Measurements from ENCODE around the gene ZCCHC7. TPM values are rescaled to one million over a fixed set of nuclear protein-coding genes. Genes with fewer than 3 reads are reported as not detected.

The ZCCHC7 gene
- total RNA-seq, 1 experiment from 2014 or later = 31.2 TPM

DNA sequence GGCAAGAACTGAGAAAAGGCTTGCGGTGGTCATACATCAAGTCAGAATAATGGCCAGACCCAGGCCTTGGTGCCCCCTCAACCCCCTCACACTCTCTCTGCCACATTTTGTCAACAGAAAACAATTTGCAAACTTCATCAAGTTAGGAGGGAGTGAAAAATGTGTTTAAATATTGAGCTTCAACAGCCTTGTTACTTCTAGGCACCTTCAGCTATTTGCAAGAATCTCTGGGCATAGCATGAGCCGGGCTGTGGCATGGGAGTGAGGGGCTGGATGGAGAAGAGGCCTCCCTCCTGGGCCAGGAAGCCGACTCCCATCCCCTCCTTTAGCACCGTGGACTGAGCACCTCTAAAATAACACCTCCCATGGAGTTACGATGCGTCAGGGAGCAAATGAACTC is 249.9 kb downstream of the ZCCHC7 start:
- Histone ChIP-seq H3K4me1 (ENCODE audit: control insufficient read depth in 1 of 2, insufficient read depth in 2 of 2, low read length in 2 of 2) (no peaks in the 10 kb centered on the region), H4K20me1 (ENCODE audit: insufficient read depth) (no peaks in the 10 kb centered on the region), H3K9ac (ENCODE audit: low read length) (no peak overlapping the region), H3K9me2 (ENCODE audit: insufficient read depth) (no peaks in the 10 kb centered on the region), H3K9me3 (ENCODE audit: control insufficient read depth in 1 of 2, insufficient read depth in 1 of 2, low read depth in 1 of 2, low read length in 2 of 2) (no peaks in the 10 kb centered on the region), H3K27ac (ENCODE audit: low read depth, low read length) (no peak overlapping the region), H3K79me2 (ENCODE audit: insufficient read depth, low read length) (no peaks in the 10 kb centered on the region), H3K4me3 (replicated peaks in 1 of 2; ENCODE audit: low read depth in 1 of 2, low read length in 2 of 2) (no peak overlapping the region), H3K36me3 (ENCODE audit: control insufficient read depth in 1 of 2, insufficient read depth in 2 of 2, low read length in 2 of 2) (no peaks in the 10 kb centered on the region), H3K27me3 (ENCODE audit: insufficient read depth, low read length) (0 out of 2 replicates have a peak, but pooled peaks cover 4% of the 10 kb centered on the region), H2AFZ (ENCODE audit: low read depth, low read length, poor library complexity, severe bottlenecking) (no peak overlapping the region), H3K4me2 (ENCODE audit: low read length) (no peak overlapping the region)
- no TSS peak for BruUV-seq (replicated peaks)
- intact Hi-C loops (cut with micrococcal nuclease) = no loop called here
- CTCF ChIA-PET = no interaction called here
- TF ChIP-seq, protein P1, sequence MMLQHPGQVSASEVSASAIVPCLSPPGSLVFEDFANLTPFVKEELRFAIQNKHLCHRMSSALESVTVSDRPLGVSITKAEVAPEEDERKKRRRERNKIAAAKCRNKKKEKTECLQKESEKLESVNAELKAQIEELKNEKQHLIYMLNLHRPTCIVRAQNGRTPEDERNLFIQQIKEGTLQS (IDR thresholded peaks at IDR 0.05) = no peak
- no peak for TF ChIP-seq EGR1 (IDR thresholded peaks at IDR 0.05; ENCODE audit: low read depth)
- RAD21 ChIA-PET (ENCODE audit: low non-redundant PET in 1 of 2, low total read pairs in 2 of 2, uncharacterized antibody in 2 of 2, unreplicated experiment in 2 of 2) = no interaction called here
- ATAC-seq (no peak), DNase-seq (ENCODE audit: low read depth, low spot score) (no peak)
- POLR2A ChIA-PET = no interaction called here

DNA sequence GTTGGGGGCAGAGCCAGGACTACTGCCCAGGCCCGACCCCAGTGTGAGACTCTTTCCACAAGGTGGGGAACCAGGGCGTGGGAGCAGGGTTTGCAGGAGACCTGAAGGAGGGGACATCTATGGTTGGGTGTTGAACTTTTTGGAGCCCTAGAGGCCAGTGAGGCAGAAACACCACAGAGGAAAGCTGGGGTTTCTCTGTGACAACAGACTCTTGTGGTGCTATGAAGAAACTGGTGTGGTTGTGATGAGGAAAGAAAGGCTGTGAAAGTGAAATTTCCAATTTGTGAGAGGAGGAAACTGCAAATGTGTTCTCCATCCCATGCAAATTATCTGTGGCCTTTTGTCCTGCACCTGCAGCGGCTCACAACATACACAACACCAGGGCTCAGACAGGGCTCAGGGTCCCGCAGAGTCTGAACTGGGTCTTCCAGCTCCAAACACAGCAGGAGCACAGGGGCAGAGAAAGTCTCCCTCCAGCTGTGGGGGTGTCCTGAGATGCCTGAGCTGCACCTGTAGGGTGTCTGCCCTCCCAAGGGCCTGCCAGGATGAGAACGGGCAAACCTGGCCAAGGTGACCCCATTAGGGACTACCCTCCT is 250.7 kb downstream of the ZCCHC7 start:
- ChIA-PET CTCF (no interaction called here), POLR2A (no interaction called here), RAD21 (ENCODE audit: low non-redundant PET in 1 of 2, low total read pairs in 2 of 2, uncharacterized antibody in 2 of 2, unreplicated experiment in 2 of 2) (no interaction called here)
- intact Hi-C loops (cut with micrococcal nuclease) = no loop called here
- TF ChIP-seq SRF (IDR thresholded peaks at IDR 0.05; ENCODE audit: low read depth) = no peak
- no peak for TF ChIP-seq FOSL1 (IDR thresholded peaks at IDR 0.05; ENCODE audit: low read depth)
- no peak for TF ChIP-seq RAD21 (IDR thresholded peaks at IDR 0.05; ENCODE audit: low read depth)
- no peak for TF ChIP-seq SP1 (IDR thresholded peaks at IDR 0.05; ENCODE audit: low read depth)
- TF ChIP-seq YY1 (IDR thresholded peaks at IDR 0.05; ENCODE audit: extremely low read depth, insufficient replicate concordance, low read depth, low read length) = no peak
- no peak for TF ChIP-seq SIN3A (IDR thresholded peaks at IDR 0.05; ENCODE audit: low read depth)
- TF ChIP-seq EZH2 (IDR thresholded peaks at IDR 0.05) = no peak
- TF ChIP-seq POLR2AphosphoS5 (IDR thresholded peaks at IDR 0.05; ENCODE audit: low read depth, low read length) = no peak
- TF ChIP-seq JUND (IDR thresholded peaks at IDR 0.05) = no peak
- TF ChIP-seq POLR2A (IDR thresholded peaks at IDR 0.05; ENCODE audit: borderline replicate concordance, extremely low read depth, insufficient read depth, insufficient read length) = no peak
- TF ChIP-seq CEBPB (IDR thresholded peaks at IDR 0.05; ENCODE audit: low read depth) = no peak
- TF ChIP-seq ZFX (IDR thresholded peaks at IDR 0.05) = no peak
- no peak for TF ChIP-seq CBX3 (IDR thresholded peaks at IDR 0.05; ENCODE audit: low read depth)
- TF ChIP-seq, protein P2, sequence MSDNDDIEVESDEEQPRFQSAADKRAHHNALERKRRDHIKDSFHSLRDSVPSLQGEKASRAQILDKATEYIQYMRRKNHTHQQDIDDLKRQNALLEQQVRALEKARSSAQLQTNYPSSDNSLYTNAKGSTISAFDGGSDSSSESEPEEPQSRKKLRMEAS (IDR thresholded peaks at IDR 0.05) = no peak
- TF ChIP-seq ELF1 (IDR thresholded peaks at IDR 0.05; ENCODE audit: borderline replicate concordance, low read depth) = no peak
- no peak for TF ChIP-seq ZNF274 (IDR thresholded peaks at IDR 0.05; ENCODE audit: low read depth, low read length)
- Histone ChIP-seq H3K9me3 (ENCODE audit: control insufficient read depth in 1 of 2, insufficient read depth in 1 of 2, low read depth in 1 of 2, low read length in 2 of 2) (no peaks in the 10 kb centered on the region), H4K20me1 (ENCODE audit: insufficient read depth) (no peaks in the 10 kb centered on the region), H3K4me1 (ENCODE audit: control insufficient read depth in 1 of 2, insufficient read depth in 2 of 2, low read length in 2 of 2) (no peaks in the 10 kb centered on the region), H3K4me3 (replicated peaks in 1 of 2; ENCODE audit: low read depth in 1 of 2, low read length in 2 of 2) (no peak overlapping the region), H3K4me2 (ENCODE audit: low read length) (no peak overlapping the region), H3K9me2 (ENCODE audit: insufficient read depth) (no peaks in the 10 kb centered on the region), H2AFZ (ENCODE audit: low read depth, low read length, poor library complexity, severe bottlenecking) (no peak overlapping the region), H3K9ac (ENCODE audit: low read length) (no peak overlapping the region), H3K27ac (ENCODE audit: low read depth, low read length) (no peak overlapping the region), H3K79me2 (ENCODE audit: insufficient read depth, low read length) (no peaks in the 10 kb centered on the region), H3K36me3 (ENCODE audit: control insufficient read depth in 1 of 2, insufficient read depth in 2 of 2, low read length in 2 of 2) (no peaks in the 10 kb centered on the region), H3K27me3 (ENCODE audit: insufficient read depth, low read length) (0 out of 2 replicates have a peak, but pooled peaks cover 4% of the 10 kb centered on the region)
- BruUV-seq (replicated peaks) = no TSS peak
- 0 out of 2 replicates have a peak, but pooled peaks have one; percentile 36 for ATAC-seq
- no peak for DNase-seq (ENCODE audit: low read depth, low spot score)

Data from HCT116 (cell line).